H9 (cell line): ENCODE data around the gene CAPN14. TPM values are rescaled to one million over a fixed set of nuclear protein-coding genes. Genes with fewer than 3 reads are reported as not detected.
A peak's percentile ranks its signal among the peaks of the same experiment; 100 is the strongest.

Source experiments
- DNase-seq: peaks from one replicate; pipeline ENCODE4 v3.0.0-alpha.2; 2017
- H2AFZ ChIP-seq: one replicate; pipeline ENCODE4 v1.6.1; 2013; ENCODE audit warnings: mild to moderate bottlenecking, low read length, control low read depth, moderate library complexity
- H2AK5ac ChIP-seq: 2 replicates; pipeline ENCODE4 v1.6.1; 2013; ENCODE audit warnings: low read length, control low read depth, mixed read lengths; ENCODE audit not compliant: insufficient read length
- H2BK120ac ChIP-seq: one replicate; pipeline ENCODE4 v1.6.1; 2013; ENCODE audit warnings: low read depth, mild to moderate bottlenecking, low read length, control low read depth, inconsistent platforms; ENCODE audit not compliant: poor library complexity, severe bottlenecking
- H2BK12ac ChIP-seq: 2 replicates; pipeline ENCODE4 v1.6.1; 2013; ENCODE audit warnings: low read length, control low read depth, mixed read lengths, low read depth; ENCODE audit not compliant: insufficient read length
- H2BK15ac ChIP-seq: 2 replicates; pipeline ENCODE4 v1.6.1; 2013; ENCODE audit warnings: low read depth, low read length, control low read depth
- H2BK20ac ChIP-seq: one replicate; pipeline ENCODE4 v1.6.1; 2013; ENCODE audit warnings: low read depth, mild to moderate bottlenecking, low read length, control low read depth, inconsistent platforms; ENCODE audit not compliant: poor library complexity, severe bottlenecking
- H2BK5ac ChIP-seq: 2 replicates; pipeline ENCODE4 v1.6.1; 2013; ENCODE audit warnings: low read length, control low read depth, mixed read lengths; ENCODE audit not compliant: insufficient read length
- H3K14ac ChIP-seq: 2 replicates; pipeline ENCODE4 v1.6.1; 2013; ENCODE audit warnings: low read length, control low read depth; ENCODE audit not compliant: insufficient read depth
- H3K18ac ChIP-seq: 2 replicates; pipeline ENCODE4 v1.6.1; 2013; ENCODE audit warnings: low read depth, mild to moderate bottlenecking, mixed read lengths, low read length, control low read depth; ENCODE audit not compliant: insufficient read length
- H3K23ac ChIP-seq: 2 replicates; pipeline ENCODE4 v1.6.1; 2013; ENCODE audit warnings: low read length, control low read depth, mixed read lengths, low read depth; ENCODE audit not compliant: insufficient read length
- H3K23me2 ChIP-seq: 2 replicates; pipeline ENCODE4 v1.6.1; 2013; ENCODE audit warnings: low read depth, mild to moderate bottlenecking, mixed read lengths, low read length, control low read depth; ENCODE audit not compliant: insufficient read length, poor library complexity, severe bottlenecking
- H3K27ac ChIP-seq: 2 replicates; pipeline ENCODE4 v1.5.1; 2013; ENCODE audit warnings: low read length, control low read depth, mixed read lengths, low read depth; ENCODE audit not compliant: insufficient read length
- H3K27me3 ChIP-seq: 2 replicates; pipeline ENCODE4 v1.6.1; 2013; ENCODE audit warnings: low read length, control low read depth, inconsistent platforms; ENCODE audit not compliant: insufficient read depth
- H3K4ac ChIP-seq: 2 replicates; pipeline ENCODE4 v1.6.1; 2013; ENCODE audit warnings: low read depth, mild to moderate bottlenecking, control low read depth, inconsistent platforms, low read length, moderate library complexity
- H3K4me1 ChIP-seq: 2 replicates; pipeline ENCODE4 v1.6.1; 2013; ENCODE audit warnings: low read length, control low read depth, inconsistent platforms; ENCODE audit not compliant: insufficient read depth
- H3K4me2 ChIP-seq: 2 replicates; pipeline ENCODE4 v1.6.1; 2013; ENCODE audit warnings: low read length, control low read depth, mixed read lengths; ENCODE audit not compliant: insufficient read length, insufficient read depth
- H3K56ac ChIP-seq: 2 replicates; pipeline ENCODE4 v1.6.1; 2013; ENCODE audit warnings: low read depth, mild to moderate bottlenecking, mixed read lengths, low read length, control low read depth; ENCODE audit not compliant: insufficient read length
- H3K79me1 ChIP-seq: 2 replicates; pipeline ENCODE4 v1.6.1; 2013; ENCODE audit warnings: low read depth, mild to moderate bottlenecking, moderate library complexity, low read length, control low read depth, inconsistent platforms; ENCODE audit not compliant: insufficient read depth, poor library complexity, severe bottlenecking
- H3K79me2 ChIP-seq: 2 replicates; pipeline ENCODE4 v1.6.1; 2013; ENCODE audit warnings: low read length, control low read depth, inconsistent platforms; ENCODE audit not compliant: insufficient read depth
- H3K9ac ChIP-seq: 2 replicates; pipeline ENCODE4 v1.6.1; 2013; ENCODE audit warnings: low read length, control low read depth, mixed read lengths; ENCODE audit not compliant: insufficient read length; ENCODE audit errors: extremely low read depth
- H3K9me3 ChIP-seq: one replicate; pipeline ENCODE4 v1.6.1; 2013; ENCODE audit warnings: low read depth, low read length, inconsistent platforms; ENCODE audit not compliant: control insufficient read depth
- H3T11ph ChIP-seq: one replicate; pipeline ENCODE4 v1.6.1; 2013; ENCODE audit warnings: mild to moderate bottlenecking, low read length, control low read depth, inconsistent platforms
- H4K20me1 ChIP-seq: one replicate; pipeline ENCODE4 v1.6.1; 2013; ENCODE audit not compliant: control insufficient read depth, insufficient read length, insufficient read depth
- H4K5ac ChIP-seq: 2 replicates; pipeline ENCODE4 v1.6.1; 2013; ENCODE audit warnings: low read depth, mild to moderate bottlenecking, mixed read lengths, low read length, control low read depth; ENCODE audit not compliant: insufficient read length
- H4K8ac ChIP-seq: replicated peaks from 2 replicates; pipeline ENCODE4 v1.6.1; 2013; ENCODE audit warnings: low read length, control low read depth, mixed read lengths, low read depth; ENCODE audit not compliant: insufficient read length
- H4K91ac ChIP-seq: 2 replicates; pipeline ENCODE4 v1.6.1; 2013; ENCODE audit warnings: low read depth, mild to moderate bottlenecking, moderate library complexity, mixed read lengths, low read length, control low read depth; ENCODE audit not compliant: insufficient read length
- H3K27ac Mint-ChIP-seq, 3 experiments: 2 replicates in 2 of 3; 3 replicates in 1 of 3; pipeline ENCODE4 v1.8.0; 2020 to 2021; ENCODE audit warnings: mixed read lengths in 3 of 3, mild to moderate bottlenecking in 1 of 3, moderate library complexity in 1 of 3
- H3K27me3 Mint-ChIP-seq: 2 replicates; pipeline ENCODE4 v1.8.0; 2021; ENCODE audit warnings: low read depth, mild to moderate bottlenecking, moderate library complexity, mixed read lengths
- H3K36me3 Mint-ChIP-seq, 3 experiments: 2 replicates in 2 of 3; 3 replicates in 1 of 3; pipeline ENCODE4 v1.8.0; 2020 to 2021; ENCODE audit warnings: low read depth in 3 of 3, mixed read lengths in 3 of 3; ENCODE audit not compliant: insufficient read depth in 1 of 3
- H3K4me1 Mint-ChIP-seq, 2 experiments: 2 replicates each; pipeline ENCODE4 v1.8.0; 2020; ENCODE audit warnings: mixed read lengths in 2 of 2
- H3K4me3 Mint-ChIP-seq, 2 experiments: 2 replicates in 1 of 2; 3 replicates in 1 of 2; pipeline ENCODE4 v1.8.0; 2020 to 2021; ENCODE audit warnings: mild to moderate bottlenecking in 2 of 2, mixed read lengths in 2 of 2, moderate library complexity in 1 of 2
- H3K9me3 Mint-ChIP-seq, 2 experiments: 2 replicates in 1 of 2; 3 replicates in 1 of 2; pipeline ENCODE4 v1.8.0; 2020; ENCODE audit warnings: mild to moderate bottlenecking in 2 of 2, mixed read lengths in 2 of 2, moderate library complexity in 1 of 2
- WGBS: extraction: QIAGEN DNeasy Blood & Tissue Kit; methylation state at CpG from one replicate; pipeline ENCODE4 v1.1.7; 2013; ENCODE audit warnings: missing lambda C conversion rate, low lambda C conversion rate, mixed read lengths; ENCODE audit not compliant: insufficient read length; ENCODE audit errors: extremely low coverage; 5-methylcytosine and 5-hydroxymethylcytosine counted together
- total RNA-seq: library from RNA; stranded (reverse); gene quantifications from 2 replicates; pipeline ENCODE4 v1.2.1, GENCODE V29; 2021
- TF ChIP-seq, protein P1 (sequence below): fragments of 200-600 bp; sonication (generic); conservative IDR thresholded peaks from 3 replicates; pipeline ENCODE4 v1.8.0; 2021; ENCODE audit warnings: antibody characterized with exemption, mild to moderate bottlenecking

The CAPN14 gene
- total RNA-seq, 1 experiment from 2014 or later, result 0.09 TPM

DNA sequence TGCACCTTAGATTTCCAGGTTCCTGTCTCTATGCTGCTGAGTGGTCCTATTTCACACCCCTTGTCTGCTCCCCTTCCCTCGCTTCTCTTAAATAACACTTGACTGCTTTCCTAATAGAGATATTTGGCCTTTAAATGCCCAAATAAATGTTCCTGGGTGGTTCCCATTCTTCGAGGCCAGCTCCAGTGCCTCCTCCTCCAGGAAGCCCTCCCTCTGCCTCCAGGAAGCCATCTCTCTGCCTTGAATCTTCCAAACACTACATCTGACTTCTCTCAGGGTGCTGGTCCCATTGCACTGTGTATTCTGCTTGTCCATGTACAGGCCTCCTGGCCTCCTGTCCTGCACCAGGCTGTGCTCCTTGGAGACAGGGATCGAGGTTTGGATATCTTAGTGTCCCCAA, 30.8 kb upstream of the CAPN14 start:
- H3K27me3 ChIP-seq, result no peaks in the 10 kb centered on the region
- H2BK20ac ChIP-seq, result no peak overlapping the region
- no peaks in the 10 kb centered on the region for H3K4me1 ChIP-seq
- no peak overlapping the region for H3K14ac ChIP-seq
- no peak overlapping the region for H4K91ac ChIP-seq
- H3K56ac ChIP-seq, result no peak overlapping the region
- no peaks in the 10 kb centered on the region; the same call in 1 of the 2 replicates for H3K27me3 Mint-ChIP-seq
- no peak overlapping the region for H3K9ac ChIP-seq
- no peak overlapping the region for H4K5ac ChIP-seq
- no peak overlapping the region for H3K23ac ChIP-seq
- H3K9me3 ChIP-seq, result no peaks in the 10 kb centered on the region
- no peak overlapping the region for H3K4me2 ChIP-seq
- no peak for DNase-seq
- H3T11ph ChIP-seq, result no peak overlapping the region
- no peak overlapping the region for H2AK5ac ChIP-seq
- no peak overlapping the region for H3K4me3 Mint-ChIP-seq
- no peaks in the 10 kb centered on the region for H3K9me3 Mint-ChIP-seq
- peak overlapping the region in 1 of 3 experiments; percentile 65; a peak in 2 of 7 replicates for H3K27ac Mint-ChIP-seq
- H2BK15ac ChIP-seq, result no peak overlapping the region
- H4K8ac ChIP-seq, result no peak overlapping the region
- no peak overlapping the region for H3K4ac ChIP-seq
- no peak overlapping the region for H2AFZ ChIP-seq
- no peaks in the 10 kb centered on the region for H3K79me1 ChIP-seq
- H3K36me3 Mint-ChIP-seq, result peaks cover 2 to 22% (median 11%) of the 10 kb centered on the region in 3 experiments; a peak in 4 of 7 replicates
- no peaks in the 10 kb centered on the region for H3K23me2 ChIP-seq
- H3K4me1 Mint-ChIP-seq, result peaks cover 0 to 12% of the 10 kb centered on the region in 2 experiments; a peak in 1 of 4 replicates
- no peaks in the 10 kb centered on the region for H3K79me2 ChIP-seq
- no peak overlapping the region for H2BK120ac ChIP-seq
- no peak overlapping the region for H2BK12ac ChIP-seq
- no peaks in the 10 kb centered on the region for H4K20me1 ChIP-seq
- no peak overlapping the region for H3K27ac ChIP-seq
- H2BK5ac ChIP-seq, result no peak overlapping the region
- WGBS, result no CpG with 5 or more reads among the region's 3 CpGs
- TF ChIP-seq, protein P1, sequence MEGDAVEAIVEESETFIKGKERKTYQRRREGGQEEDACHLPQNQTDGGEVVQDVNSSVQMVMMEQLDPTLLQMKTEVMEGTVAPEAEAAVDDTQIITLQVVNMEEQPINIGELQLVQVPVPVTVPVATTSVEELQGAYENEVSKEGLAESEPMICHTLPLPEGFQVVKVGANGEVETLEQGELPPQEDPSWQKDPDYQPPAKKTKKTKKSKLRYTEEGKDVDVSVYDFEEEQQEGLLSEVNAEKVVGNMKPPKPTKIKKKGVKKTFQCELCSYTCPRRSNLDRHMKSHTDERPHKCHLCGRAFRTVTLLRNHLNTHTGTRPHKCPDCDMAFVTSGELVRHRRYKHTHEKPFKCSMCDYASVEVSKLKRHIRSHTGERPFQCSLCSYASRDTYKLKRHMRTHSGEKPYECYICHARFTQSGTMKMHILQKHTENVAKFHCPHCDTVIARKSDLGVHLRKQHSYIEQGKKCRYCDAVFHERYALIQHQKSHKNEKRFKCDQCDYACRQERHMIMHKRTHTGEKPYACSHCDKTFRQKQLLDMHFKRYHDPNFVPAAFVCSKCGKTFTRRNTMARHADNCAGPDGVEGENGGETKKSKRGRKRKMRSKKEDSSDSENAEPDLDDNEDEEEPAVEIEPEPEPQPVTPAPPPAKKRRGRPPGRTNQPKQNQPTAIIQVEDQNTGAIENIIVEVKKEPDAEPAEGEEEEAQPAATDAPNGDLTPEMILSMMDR, result no peak
- no peak overlapping the region for H3K18ac ChIP-seq
